K562 (cell line): ENCODE results near the gene MLX. TPM values are rescaled to one million over a fixed set of nuclear protein-coding genes. Genes with fewer than 3 reads are reported as not detected.

ENCODE experiments used
- E2F3 ChIP-seq: fragments of 250-450 bp; sonication (Bioruptor Pico); IDR thresholded peaks from 2 replicates; pipeline ENCODE4 v1.4.0; 2020; ENCODE audit warnings: mild to moderate bottlenecking
- GATAD2A ChIP-seq: fragments of 450-650 bp; IDR thresholded peaks from 2 replicates; pipeline ENCODE4 v1.6.1; 2017
- KDM5B ChIP-seq: fragments of 200-600 bp; sonication (generic); IDR thresholded peaks from 2 replicates; pipeline ENCODE4 v1.6.1; 2012; ENCODE audit warnings: low read depth, mild to moderate bottlenecking, moderate library complexity, low read length, control low read depth, inconsistent platforms; ENCODE audit not compliant: insufficient replicate concordance
- MAFK ChIP-seq: IDR thresholded peaks from 2 replicates; pipeline ENCODE4 v1.6.1; 2011; ENCODE audit warnings: low read length, improper control_type of control experiment
- NRF1 ChIP-seq, 2 experiments: fragments of 450-650 bp; IDR thresholded peaks in 1 of 2; conservative IDR thresholded peaks in 1 of 2; 2 replicates each; pipeline ENCODE4 v1.6.1; 2014; ENCODE audit warnings: mild to moderate bottlenecking in 2 of 2
- ZNF23 ChIP-seq: fragments of 250-450 bp; sonication (Bioruptor Pico); IDR thresholded peaks from 2 replicates; pipeline ENCODE4 v1.4.0; 2020; ENCODE audit warnings: mild to moderate bottlenecking
- polyA plus RNA-seq, 8 experiments: library from polyadenylated mRNA; depleted of rRNA in 4 of 8; stranded (reverse) in 5 of 8; unstranded in 3 of 8; fragments of >200 nt; fragmentation: Nextera tagmentation in 2 of 8; fragmentation: Illumina TruSeq in 1 of 8; extraction: Ambion mirVana in 2 of 8; extraction: Trizol in 1 of 8; gene quantifications; 2 replicates each; pipeline versions ENCODE4 v1.2.1 to v1.2.3, GENCODE V29; 2011 to 2014; ENCODE audit warnings: inconsistent platforms in 1 of 8, missing spikeins in 1 of 8
- total RNA-seq, 7 experiments: library from RNA; depleted of rRNA in 6 of 7; stranded (reverse); fragments of >200 nt in 6 of 7; fragmentation: Illumina TruSeq in 2 of 7; extraction: Trizol in 2 of 7; gene quantifications; 2 replicates each; pipeline versions ENCODE4 v1.2.1 to v1.2.3, GENCODE V29; 2011 to 2021; ENCODE audit warnings: low replicate concordance in 1 of 7
- TF ChIP-seq, protein P1 (sequence below): fragments of 450-650 bp; formaldehyde crosslinking; IDR thresholded peaks from 2 replicates; pipeline ENCODE4 v1.4.0; 2020; ENCODE audit warnings: mild to moderate bottlenecking, moderate library complexity
- TF ChIP-seq, protein P2 (sequence below): fragments of 250-450 bp; sonication (Bioruptor Pico); IDR thresholded peaks from 2 replicates; pipeline ENCODE4 v1.5.0; 2020; ENCODE audit warnings: mild to moderate bottlenecking, borderline replicate concordance
- TF ChIP-seq, protein P3 (sequence below): fragments of 450-650 bp; conservative IDR thresholded peaks from 2 replicates; pipeline ENCODE4 v1.6.1; 2016; ENCODE audit warnings: missing genetic modification characterization, low read depth, mild to moderate bottlenecking, control low read depth, missing compliant biosample characterization
- TF ChIP-seq, protein P4 (sequence below): fragments of 450-650 bp; formaldehyde crosslinking; IDR thresholded peaks from 2 replicates; pipeline ENCODE4 v1.4.0; 2022; ENCODE audit warnings: missing genetic modification characterization

The MLX gene
- total and polyA plus RNA-seq, 9 of the 15 experiments (the other 6 are each of a cell fraction or from before 2014, with no cell fraction given), result 42.9 to 100 (median 58.9) TPM

DNA sequence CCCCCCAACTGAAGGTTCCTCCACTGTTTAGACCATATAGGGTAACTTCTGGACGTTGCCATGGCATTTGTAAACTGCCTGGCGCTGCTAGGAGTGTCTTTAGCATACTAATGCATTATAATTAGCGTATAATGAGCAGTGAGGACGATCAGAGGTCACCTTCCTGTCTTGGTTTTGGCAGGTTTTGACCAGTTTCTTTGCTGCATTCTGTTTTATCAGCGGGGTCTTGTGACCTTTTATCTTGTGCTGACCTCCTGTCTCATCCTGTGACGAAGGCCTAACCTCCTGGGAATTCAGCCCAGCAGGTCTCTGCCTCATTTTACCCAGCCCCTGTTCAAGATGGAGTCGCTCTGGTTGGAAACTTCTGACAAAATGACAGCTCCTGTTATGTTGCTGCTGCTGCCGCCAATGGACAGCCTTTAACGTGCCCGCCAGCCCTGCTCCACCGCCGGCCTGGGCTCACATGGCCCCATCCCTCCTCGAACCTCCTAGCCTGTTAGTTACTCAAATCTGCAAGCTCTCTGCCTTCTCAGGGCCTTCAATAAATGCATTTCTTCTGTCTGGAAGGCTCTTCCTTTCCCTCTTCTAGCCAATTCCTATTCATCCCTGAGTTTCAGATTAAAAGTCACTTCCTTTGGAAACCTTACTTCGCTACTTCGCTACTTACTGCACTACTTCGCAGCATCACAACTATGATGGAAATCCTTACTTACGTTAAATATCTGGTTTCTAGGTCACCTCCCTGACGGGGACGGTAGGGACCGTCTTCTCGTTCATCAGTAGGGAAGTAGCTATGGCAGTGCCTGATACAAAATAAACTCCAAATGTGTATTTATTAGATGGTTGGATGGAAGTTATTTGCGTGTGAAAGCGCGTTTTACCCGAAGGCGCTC lies 31.5 kb upstream of the MLX start (continued):
- TF ChIP-seq, protein P1, sequence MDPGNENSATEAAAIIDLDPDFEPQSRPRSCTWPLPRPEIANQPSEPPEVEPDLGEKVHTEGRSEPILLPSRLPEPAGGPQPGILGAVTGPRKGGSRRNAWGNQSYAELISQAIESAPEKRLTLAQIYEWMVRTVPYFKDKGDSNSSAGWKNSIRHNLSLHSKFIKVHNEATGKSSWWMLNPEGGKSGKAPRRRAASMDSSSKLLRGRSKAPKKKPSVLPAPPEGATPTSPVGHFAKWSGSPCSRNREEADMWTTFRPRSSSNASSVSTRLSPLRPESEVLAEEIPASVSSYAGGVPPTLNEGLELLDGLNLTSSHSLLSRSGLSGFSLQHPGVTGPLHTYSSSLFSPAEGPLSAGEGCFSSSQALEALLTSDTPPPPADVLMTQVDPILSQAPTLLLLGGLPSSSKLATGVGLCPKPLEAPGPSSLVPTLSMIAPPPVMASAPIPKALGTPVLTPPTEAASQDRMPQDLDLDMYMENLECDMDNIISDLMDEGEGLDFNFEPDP, result 0 out of 2 replicates have a peak, but pooled peaks have one; percentile 82
- TF ChIP-seq KDM5B (peak; percentile 11), GATAD2A (0 out of 2 replicates have a peak, but pooled peaks have one; percentile 65), E2F3 (peak; percentile 95), NRF1 (conservative IDR thresholded peaks at IDR 0.05 in 1 of 2, IDR thresholded peaks at IDR 0.05 in 1 of 2) (no peak), MAFK (no peak), ZNF23 (CRISPR knock-in tag) (peak; percentile 88)
- TF ChIP-seq, protein P2, sequence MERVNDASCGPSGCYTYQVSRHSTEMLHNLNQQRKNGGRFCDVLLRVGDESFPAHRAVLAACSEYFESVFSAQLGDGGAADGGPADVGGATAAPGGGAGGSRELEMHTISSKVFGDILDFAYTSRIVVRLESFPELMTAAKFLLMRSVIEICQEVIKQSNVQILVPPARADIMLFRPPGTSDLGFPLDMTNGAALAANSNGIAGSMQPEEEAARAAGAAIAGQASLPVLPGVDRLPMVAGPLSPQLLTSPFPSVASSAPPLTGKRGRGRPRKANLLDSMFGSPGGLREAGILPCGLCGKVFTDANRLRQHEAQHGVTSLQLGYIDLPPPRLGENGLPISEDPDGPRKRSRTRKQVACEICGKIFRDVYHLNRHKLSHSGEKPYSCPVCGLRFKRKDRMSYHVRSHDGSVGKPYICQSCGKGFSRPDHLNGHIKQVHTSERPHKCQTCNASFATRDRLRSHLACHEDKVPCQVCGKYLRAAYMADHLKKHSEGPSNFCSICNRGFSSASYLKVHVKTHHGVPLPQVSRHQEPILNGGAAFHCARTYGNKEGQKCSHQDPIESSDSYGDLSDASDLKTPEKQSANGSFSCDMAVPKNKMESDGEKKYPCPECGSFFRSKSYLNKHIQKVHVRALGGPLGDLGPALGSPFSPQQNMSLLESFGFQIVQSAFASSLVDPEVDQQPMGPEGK (CRISPR knock-in tag), result peak; percentile 89; the same call in 1 of the 2 replicates
- TF ChIP-seq, protein P3, sequence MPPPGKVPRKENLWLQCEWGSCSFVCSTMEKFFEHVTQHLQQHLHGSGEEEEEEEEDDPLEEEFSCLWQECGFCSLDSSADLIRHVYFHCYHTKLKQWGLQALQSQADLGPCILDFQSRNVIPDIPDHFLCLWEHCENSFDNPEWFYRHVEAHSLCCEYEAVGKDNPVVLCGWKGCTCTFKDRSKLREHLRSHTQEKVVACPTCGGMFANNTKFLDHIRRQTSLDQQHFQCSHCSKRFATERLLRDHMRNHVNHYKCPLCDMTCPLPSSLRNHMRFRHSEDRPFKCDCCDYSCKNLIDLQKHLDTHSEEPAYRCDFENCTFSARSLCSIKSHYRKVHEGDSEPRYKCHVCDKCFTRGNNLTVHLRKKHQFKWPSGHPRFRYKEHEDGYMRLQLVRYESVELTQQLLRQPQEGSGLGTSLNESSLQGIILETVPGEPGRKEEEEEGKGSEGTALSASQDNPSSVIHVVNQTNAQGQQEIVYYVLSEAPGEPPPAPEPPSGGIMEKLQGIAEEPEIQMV (tag), result peak; percentile 89
- TF ChIP-seq, protein P4, sequence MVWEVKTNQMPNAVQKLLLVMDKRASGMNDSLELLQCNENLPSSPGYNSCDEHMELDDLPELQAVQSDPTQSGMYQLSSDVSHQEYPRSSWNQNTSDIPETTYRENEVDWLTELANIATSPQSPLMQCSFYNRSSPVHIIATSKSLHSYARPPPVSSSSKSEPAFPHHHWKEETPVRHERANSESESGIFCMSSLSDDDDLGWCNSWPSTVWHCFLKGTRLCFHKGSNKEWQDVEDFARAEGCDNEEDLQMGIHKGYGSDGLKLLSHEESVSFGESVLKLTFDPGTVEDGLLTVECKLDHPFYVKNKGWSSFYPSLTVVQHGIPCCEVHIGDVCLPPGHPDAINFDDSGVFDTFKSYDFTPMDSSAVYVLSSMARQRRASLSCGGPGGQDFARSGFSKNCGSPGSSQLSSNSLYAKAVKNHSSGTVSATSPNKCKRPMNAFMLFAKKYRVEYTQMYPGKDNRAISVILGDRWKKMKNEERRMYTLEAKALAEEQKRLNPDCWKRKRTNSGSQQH (CRISPR knock-in tag), result 0 out of 2 replicates have a peak, but pooled peaks have one; percentile 69
